GM23338 (cell line): ENCODE data around the gene RHEBL1. TPM values are rescaled to one million over a fixed set of nuclear protein-coding genes. Genes with fewer than 3 reads are reported as not detected.

Source experiments
- ATAC-seq: fragments of 200-7000 bp; cut with Tn5 transposase; 3 replicates; pipeline ENCODE4 v1.9.1; 2020
- DNase-seq: peaks from one replicate; pipeline ENCODE4 v3.0.0-alpha.2; 2015; ENCODE audit warnings: low spot score
- H2AFZ ChIP-seq: fragments of 200-600 bp; sonication (generic); 2 replicates; pipeline ENCODE4 v1.8.0; 2016; ENCODE audit warnings: antibody characterized with exemption, mild to moderate bottlenecking, moderate library complexity
- H3F3A ChIP-seq: fragments of 200-600 bp; sonication (generic); replicated peaks from 2 replicates; pipeline ENCODE4 v1.8.0; 2017; ENCODE audit warnings: antibody characterized with exemption, mixed run types, low read depth
- H3K27ac ChIP-seq: fragments of 200-600 bp; sonication (generic); 2 replicates; pipeline ENCODE4 v1.6.1; 2016; ENCODE audit warnings: low read depth
- H3K27me3 ChIP-seq: fragments of 200-600 bp; sonication (generic); 2 replicates; pipeline ENCODE4 v1.8.0; 2016; ENCODE audit warnings: mild to moderate bottlenecking, mixed run types, moderate library complexity; ENCODE audit not compliant: insufficient read depth
- H3K36me3 ChIP-seq: fragments of 200-600 bp; sonication (generic); 2 replicates; pipeline ENCODE4 v1.8.0; 2016; ENCODE audit warnings: mild to moderate bottlenecking; ENCODE audit not compliant: insufficient read depth
- H3K4me1 ChIP-seq: fragments of 200-600 bp; sonication (generic); 2 replicates; pipeline ENCODE4 v1.8.0; 2016; ENCODE audit warnings: mild to moderate bottlenecking, moderate library complexity; ENCODE audit not compliant: insufficient read depth
- H3K4me2 ChIP-seq: fragments of 200-600 bp; sonication (generic); 2 replicates; pipeline ENCODE4 v1.7.1; 2017; ENCODE audit warnings: mixed run types
- H3K4me3 ChIP-seq: fragments of 200-600 bp; sonication (generic); 2 replicates; pipeline ENCODE4 v1.6.1; 2016; ENCODE audit warnings: mixed run types
- H3K79me2 ChIP-seq: fragments of 200-600 bp; sonication (generic); replicated peaks from 2 replicates; pipeline ENCODE4 v1.8.0; 2017; ENCODE audit warnings: mild to moderate bottlenecking; ENCODE audit not compliant: insufficient read depth
- H3K9me2 ChIP-seq: fragments of 200-600 bp; sonication (generic); 2 replicates; pipeline ENCODE4 v1.8.0; 2017; ENCODE audit not compliant: insufficient read depth
- H4K20me1 ChIP-seq: fragments of 200-600 bp; sonication (generic); replicated peaks from 2 replicates; pipeline ENCODE4 v1.8.0; 2017; ENCODE audit warnings: mild to moderate bottlenecking; ENCODE audit not compliant: insufficient read depth
- H3K27ac Mint-ChIP-seq: 2 replicates; pipeline ENCODE4 v1.8.0; 2020; ENCODE audit warnings: inconsistent platforms, mild to moderate bottlenecking, moderate library complexity, mixed read lengths
- H3K27me3 Mint-ChIP-seq: 3 replicates; pipeline ENCODE4 v1.8.0; 2022; ENCODE audit warnings: low read depth, mild to moderate bottlenecking, moderate library complexity, mixed read lengths, inconsistent platforms; ENCODE audit not compliant: insufficient read depth, poor library complexity
- H3K36me3 Mint-ChIP-seq: 3 replicates; pipeline ENCODE4 v1.8.0; 2021; ENCODE audit warnings: low read depth, mild to moderate bottlenecking, inconsistent platforms, moderate library complexity, mixed read lengths
- H3K4me1 Mint-ChIP-seq: 3 replicates; pipeline ENCODE4 v1.8.0; 2020; ENCODE audit warnings: mild to moderate bottlenecking, inconsistent platforms, mixed read lengths
- H3K4me3 Mint-ChIP-seq: 3 replicates; pipeline ENCODE4 v1.8.0; 2021; ENCODE audit warnings: moderate library complexity, mild to moderate bottlenecking, inconsistent platforms, mixed read lengths
- H3K9me3 Mint-ChIP-seq: 3 replicates; pipeline ENCODE4 v1.8.0; 2020; ENCODE audit warnings: moderate library complexity, mild to moderate bottlenecking, inconsistent platforms, mixed read lengths
- EZH2phosphoT487 ChIP-seq: fragments of 200-600 bp; sonication (generic); IDR thresholded peaks from one replicate; pipeline ENCODE4 v1.8.1; 2018; ENCODE audit warnings: antibody characterized with exemption; ENCODE audit not compliant: unreplicated experiment
- JUNB ChIP-seq: IDR thresholded peaks from one replicate; pipeline ENCODE4 v1.6.1; 2016; ENCODE audit warnings: antibody characterized with exemption; ENCODE audit not compliant: unreplicated experiment
- NANOG ChIP-seq: IDR thresholded peaks from 2 replicates; pipeline ENCODE4 v1.6.1; 2016; ENCODE audit warnings: antibody characterized with exemption, borderline replicate concordance
- REST ChIP-seq: IDR thresholded peaks from one replicate; pipeline ENCODE4 v1.6.1; 2018; ENCODE audit warnings: antibody characterized with exemption; ENCODE audit not compliant: unreplicated experiment
- STAT1 ChIP-seq: IDR thresholded peaks from one replicate; pipeline ENCODE4 v1.6.1; 2016; ENCODE audit warnings: antibody characterized with exemption; ENCODE audit not compliant: unreplicated experiment
- polyA plus RNA-seq: library from polyadenylated mRNA; unstranded; fragments of >200 nt; fragmentation: Nextera tagmentation; extraction: Ambion mirVana; gene quantifications from 2 replicates; pipeline ENCODE4 v1.2.1, GENCODE V29; 2016
- total RNA-seq: library from RNA; depleted of rRNA; stranded (reverse); fragments of >200 nt; shearing (Covaris generic); gene quantifications from 2 replicates; pipeline ENCODE4 v1.2.3, GENCODE V29; 2014
- TF ChIP-seq, protein P1 (sequence below): fragments of 250-450 bp; sonication (Bioruptor Pico); IDR thresholded peaks from 2 replicates; pipeline ENCODE4 v1.5.0; 2020; ENCODE audit warnings: mild to moderate bottlenecking, moderate library complexity
- TF ChIP-seq, protein P2 (sequence below), 2 experiments: fragments of 200-600 bp in 1 of 2; sonication (generic) in 1 of 2; conservative IDR thresholded peaks; 2 replicates each; pipeline versions ENCODE4 v1.5.1 to v1.6.1; 2016 to 2017; ENCODE audit warnings: antibody characterized with exemption in 2 of 2, low read depth in 2 of 2, mild to moderate bottlenecking in 2 of 2, moderate library complexity in 1 of 2
- TF ChIP-seq, protein P3 (sequence below): IDR thresholded peaks from 2 replicates; pipeline ENCODE4 v1.6.1; 2016; ENCODE audit warnings: antibody characterized with exemption

Gene RHEBL1
- total and polyA plus RNA-seq, 2 experiments from 2014 or later = 9.4 to 11.8 TPM

- Histone ChIP-seq H3K36me3 (peaks cover 20% of the 10 kb centered on the region; the same call in 1 of the 2 replicates), H3K79me2 (peaks cover 61% of the 10 kb centered on the region), H2AFZ (no peak overlapping the region), H3K4me3 (no peak overlapping the region), H3K9me2 (no peaks in the 10 kb centered on the region), H3K4me2 (no peak overlapping the region), H3K27ac (no peak overlapping the region), H3K4me1 (peaks cover 29% of the 10 kb centered on the region), H3K27me3 (no peaks in the 10 kb centered on the region), H4K20me1 (peaks cover 66% of the 10 kb centered on the region), H3F3A (no peaks in the 10 kb centered on the region)
- Mint-ChIP-seq H3K27me3 (peaks cover 19% of the 10 kb centered on the region), H3K27ac (no peak overlapping the region), H3K4me3 (no peak overlapping the region), H3K9me3 (no peaks in the 10 kb centered on the region), H3K36me3 (peaks cover 63% of the 10 kb centered on the region), H3K4me1 (peaks cover 42% of the 10 kb centered on the region)
- DNase-seq = no peak
- TF ChIP-seq JUNB (no peak), STAT1 (no peak), NANOG (no peak), EZH2phosphoT487 (no peak), REST (no peak)
- TF ChIP-seq, protein P1, sequence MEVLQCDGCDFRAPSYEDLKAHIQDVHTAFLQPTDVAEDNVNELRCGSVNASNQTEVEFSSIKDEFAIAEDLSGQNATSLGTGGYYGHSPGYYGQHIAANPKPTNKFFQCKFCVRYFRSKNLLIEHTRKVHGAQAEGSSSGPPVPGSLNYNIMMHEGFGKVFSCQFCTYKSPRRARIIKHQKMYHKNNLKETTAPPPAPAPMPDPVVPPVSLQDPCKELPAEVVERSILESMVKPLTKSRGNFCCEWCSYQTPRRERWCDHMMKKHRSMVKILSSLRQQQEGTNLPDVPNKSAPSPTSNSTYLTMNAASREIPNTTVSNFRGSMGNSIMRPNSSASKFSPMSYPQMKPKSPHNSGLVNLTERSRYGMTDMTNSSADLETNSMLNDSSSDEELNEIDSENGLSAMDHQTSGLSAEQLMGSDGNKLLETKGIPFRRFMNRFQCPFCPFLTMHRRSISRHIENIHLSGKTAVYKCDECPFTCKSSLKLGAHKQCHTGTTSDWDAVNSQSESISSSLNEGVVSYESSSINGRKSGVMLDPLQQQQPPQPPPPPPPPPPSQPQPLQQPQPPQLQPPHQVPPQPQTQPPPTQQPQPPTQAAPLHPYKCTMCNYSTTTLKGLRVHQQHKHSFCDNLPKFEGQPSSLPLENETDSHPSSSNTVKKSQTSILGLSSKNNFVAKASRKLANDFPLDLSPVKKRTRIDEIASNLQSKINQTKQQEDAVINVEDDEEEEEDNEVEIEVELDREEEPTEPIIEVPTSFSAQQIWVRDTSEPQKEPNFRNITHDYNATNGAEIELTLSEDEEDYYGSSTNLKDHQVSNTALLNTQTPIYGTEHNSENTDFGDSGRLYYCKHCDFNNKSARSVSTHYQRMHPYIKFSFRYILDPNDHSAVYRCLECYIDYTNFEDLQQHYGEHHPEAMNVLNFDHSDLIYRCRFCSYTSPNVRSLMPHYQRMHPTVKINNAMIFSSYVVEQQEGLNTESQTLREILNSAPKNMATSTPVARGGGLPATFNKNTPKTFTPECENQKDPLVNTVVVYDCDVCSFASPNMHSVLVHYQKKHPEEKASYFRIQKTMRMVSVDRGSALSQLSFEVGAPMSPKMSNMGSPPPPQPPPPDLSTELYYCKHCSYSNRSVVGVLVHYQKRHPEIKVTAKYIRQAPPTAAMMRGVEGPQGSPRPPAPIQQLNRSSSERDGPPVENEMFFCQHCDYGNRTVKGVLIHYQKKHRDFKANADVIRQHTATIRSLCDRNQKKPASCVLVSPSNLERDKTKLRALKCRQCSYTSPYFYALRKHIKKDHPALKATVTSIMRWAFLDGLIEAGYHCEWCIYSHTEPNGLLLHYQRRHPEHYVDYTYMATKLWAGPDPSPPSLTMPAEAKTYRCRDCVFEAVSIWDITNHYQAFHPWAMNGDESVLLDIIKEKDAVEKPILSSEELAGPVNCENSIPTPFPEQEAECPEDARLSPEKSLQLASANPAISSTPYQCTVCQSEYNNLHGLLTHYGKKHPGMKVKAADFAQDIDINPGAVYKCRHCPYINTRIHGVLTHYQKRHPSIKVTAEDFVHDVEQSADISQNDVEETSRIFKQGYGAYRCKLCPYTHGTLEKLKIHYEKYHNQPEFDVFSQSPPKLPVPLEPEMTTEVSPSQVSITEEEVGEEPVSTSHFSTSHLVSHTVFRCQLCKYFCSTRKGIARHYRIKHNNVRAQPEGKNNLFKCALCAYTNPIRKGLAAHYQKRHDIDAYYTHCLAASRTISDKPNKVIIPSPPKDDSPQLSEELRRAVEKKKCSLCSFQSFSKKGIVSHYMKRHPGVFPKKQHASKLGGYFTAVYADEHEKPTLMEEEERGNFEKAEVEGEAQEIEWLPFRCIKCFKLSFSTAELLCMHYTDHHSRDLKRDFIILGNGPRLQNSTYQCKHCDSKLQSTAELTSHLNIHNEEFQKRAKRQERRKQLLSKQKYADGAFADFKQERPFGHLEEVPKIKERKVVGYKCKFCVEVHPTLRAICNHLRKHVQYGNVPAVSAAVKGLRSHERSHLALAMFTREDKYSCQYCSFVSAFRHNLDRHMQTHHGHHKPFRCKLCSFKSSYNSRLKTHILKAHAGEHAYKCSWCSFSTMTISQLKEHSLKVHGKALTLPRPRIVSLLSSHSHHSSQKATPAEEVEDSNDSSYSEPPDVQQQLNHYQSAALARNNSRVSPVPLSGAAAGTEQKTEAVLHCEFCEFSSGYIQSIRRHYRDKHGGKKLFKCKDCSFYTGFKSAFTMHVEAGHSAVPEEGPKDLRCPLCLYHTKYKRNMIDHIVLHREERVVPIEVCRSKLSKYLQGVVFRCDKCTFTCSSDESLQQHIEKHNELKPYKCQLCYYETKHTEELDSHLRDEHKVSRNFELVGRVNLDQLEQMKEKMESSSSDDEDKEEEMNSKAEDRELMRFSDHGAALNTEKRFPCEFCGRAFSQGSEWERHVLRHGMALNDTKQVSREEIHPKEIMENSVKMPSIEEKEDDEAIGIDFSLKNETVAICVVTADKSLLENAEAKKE (CRISPR knock-in tag) = no peak
- TF ChIP-seq, protein P2, sequence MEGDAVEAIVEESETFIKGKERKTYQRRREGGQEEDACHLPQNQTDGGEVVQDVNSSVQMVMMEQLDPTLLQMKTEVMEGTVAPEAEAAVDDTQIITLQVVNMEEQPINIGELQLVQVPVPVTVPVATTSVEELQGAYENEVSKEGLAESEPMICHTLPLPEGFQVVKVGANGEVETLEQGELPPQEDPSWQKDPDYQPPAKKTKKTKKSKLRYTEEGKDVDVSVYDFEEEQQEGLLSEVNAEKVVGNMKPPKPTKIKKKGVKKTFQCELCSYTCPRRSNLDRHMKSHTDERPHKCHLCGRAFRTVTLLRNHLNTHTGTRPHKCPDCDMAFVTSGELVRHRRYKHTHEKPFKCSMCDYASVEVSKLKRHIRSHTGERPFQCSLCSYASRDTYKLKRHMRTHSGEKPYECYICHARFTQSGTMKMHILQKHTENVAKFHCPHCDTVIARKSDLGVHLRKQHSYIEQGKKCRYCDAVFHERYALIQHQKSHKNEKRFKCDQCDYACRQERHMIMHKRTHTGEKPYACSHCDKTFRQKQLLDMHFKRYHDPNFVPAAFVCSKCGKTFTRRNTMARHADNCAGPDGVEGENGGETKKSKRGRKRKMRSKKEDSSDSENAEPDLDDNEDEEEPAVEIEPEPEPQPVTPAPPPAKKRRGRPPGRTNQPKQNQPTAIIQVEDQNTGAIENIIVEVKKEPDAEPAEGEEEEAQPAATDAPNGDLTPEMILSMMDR (conservative IDR thresholded peaks at IDR 0.05; ENCODE audit: low read depth in 2 of 2) = no peak
- TF ChIP-seq, protein P3, sequence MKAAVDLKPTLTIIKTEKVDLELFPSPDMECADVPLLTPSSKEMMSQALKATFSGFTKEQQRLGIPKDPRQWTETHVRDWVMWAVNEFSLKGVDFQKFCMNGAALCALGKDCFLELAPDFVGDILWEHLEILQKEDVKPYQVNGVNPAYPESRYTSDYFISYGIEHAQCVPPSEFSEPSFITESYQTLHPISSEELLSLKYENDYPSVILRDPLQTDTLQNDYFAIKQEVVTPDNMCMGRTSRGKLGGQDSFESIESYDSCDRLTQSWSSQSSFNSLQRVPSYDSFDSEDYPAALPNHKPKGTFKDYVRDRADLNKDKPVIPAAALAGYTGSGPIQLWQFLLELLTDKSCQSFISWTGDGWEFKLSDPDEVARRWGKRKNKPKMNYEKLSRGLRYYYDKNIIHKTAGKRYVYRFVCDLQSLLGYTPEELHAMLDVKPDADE = no peak
- ATAC-seq = no peak
These were observed 15.3 kb downstream of the RHEBL1 start for GRCh38 chr12:49054524-49054923.
